Measurements from ENCODE around the gene UGT1A5. TPM values are rescaled to one million over a fixed set of nuclear protein-coding genes. Genes with fewer than 3 reads are reported as not detected.

Gene UGT1A5
- total RNA-seq, 4 donors from 2014 or later = 0.56 to 3.2 (median 1.2) TPM

Other genes starting within 250 kb of the UGT1A5 start
- 100 to 1,000 TPM in 1 of 4 donors, 10 to 100 TPM in 3; 16.2 to 125 (median 40.1) TPM for gene USP40, start 146.1 kb upstream of the UGT1A5 start, total RNA-seq
- gene UGT1A8, start 95.3 kb upstream of the UGT1A5 start, total RNA-seq = under 1 TPM in 1 of 4 donors, not detected in 3; 0.47 TPM
- gene UGT1A10, start 76.5 kb upstream of the UGT1A5 start, total RNA-seq = not detected
- gene UGT1A9, start 41.0 kb upstream of the UGT1A5 start, total RNA-seq = not detected
- gene UGT1A7, start 31.0 kb upstream of the UGT1A5 start, total RNA-seq = 1 to 10 TPM; 1.3 to 8.0 (median 2.2) TPM
- gene UGT1A6, start 20.0 kb upstream of the UGT1A5 start, total RNA-seq = 10 to 100 TPM in 3 of 4 donors, 1 to 10 TPM in 1; 7.4 to 26.3 (median 19.5) TPM
- gene UGT1A4, start 5.8 kb downstream of the UGT1A5 start, total RNA-seq = 1 to 10 TPM in 3 of 4 donors, not detected in 1; 1.8 to 2.6 (median 2.3) TPM
- gene UGT1A3, start 16.1 kb downstream of the UGT1A5 start, total RNA-seq = 1 to 10 TPM in 1 of 4 donors, under 1 TPM in 1, not detected in 2; 0.98 to 3.0 TPM
- 1 to 10 TPM in 1 of 4 donors, under 1 TPM in 2, not detected in 1; 0.24 to 1.5 (median 0.72) TPM for gene UGT1A1, start 47.4 kb downstream of the UGT1A5 start, total RNA-seq
- not detected for gene MROH2A, start 65.4 kb downstream of the UGT1A5 start, total RNA-seq
- 1 to 10 TPM; 1.7 to 7.1 (median 3.9) TPM for gene HJURP, start 141.6 kb downstream of the UGT1A5 start, total RNA-seq
- under 1 TPM in 2 of 4 donors, not detected in 2; 0.34 to 0.72 TPM for gene TRPM8, start 204.5 kb downstream of the UGT1A5 start, total RNA-seq

All from suprapubic skin (tissue), 4 donors.